HG02571 (cell line): Measurements from ENCODE around the gene TFAP2E.

Experiments
- ATAC-seq: cut with Tn5 transposase; IDR thresholded peaks from one replicate; pipeline ENCODE4 v1.9.1; 2021; ENCODE audit warnings: mild to moderate bottlenecking, moderate library complexity; ENCODE audit not compliant: unreplicated experiment

TFAP2E gene

DNA sequence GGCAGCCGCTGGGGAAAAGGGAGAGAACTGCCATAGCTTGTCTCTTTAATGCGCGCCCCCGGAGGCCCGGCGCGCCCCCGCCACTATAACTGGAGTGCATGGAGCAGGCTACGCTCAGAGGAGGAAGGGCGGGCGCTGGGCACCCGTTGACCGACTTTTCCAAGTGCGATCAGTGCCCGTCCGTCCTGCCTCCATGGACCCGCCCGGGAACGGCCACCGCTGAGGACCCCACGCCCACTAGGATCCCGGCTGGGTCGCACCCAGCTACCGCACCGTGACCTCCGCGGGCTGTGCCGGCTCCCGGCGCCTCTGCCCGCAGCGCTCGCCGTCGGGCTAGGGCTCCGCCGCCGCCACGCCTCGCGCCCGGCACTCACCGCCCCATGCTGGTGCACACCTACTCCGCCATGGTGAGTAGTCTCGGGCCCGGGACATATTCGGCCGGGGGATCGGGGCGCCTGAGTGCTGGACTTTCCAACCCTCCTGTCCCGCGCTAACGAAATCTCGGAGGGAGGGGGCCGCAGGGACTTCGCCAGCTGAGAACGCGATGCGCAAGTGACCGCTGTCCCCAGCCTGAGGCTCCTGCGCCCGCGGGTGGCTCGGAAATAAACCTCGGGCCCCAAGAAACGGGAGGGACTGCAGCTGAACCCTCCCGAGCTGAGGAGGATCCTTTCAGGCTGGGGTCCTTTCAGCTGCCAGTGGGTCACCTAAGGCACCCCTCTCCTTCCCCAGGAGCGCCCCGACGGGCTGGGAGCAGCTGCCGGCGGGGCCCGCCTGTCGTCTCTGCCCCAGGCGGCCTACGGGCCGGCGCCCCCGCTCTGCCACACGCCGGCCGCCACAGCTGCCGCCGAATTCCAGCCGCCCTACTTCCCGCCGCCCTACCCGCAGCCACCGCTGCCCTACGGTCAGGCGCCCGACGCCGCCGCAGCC lies at the start of gene TFAP2E:
Gene TFAP2E, plus strand, starts transcription at position 117 of the 927 bp plus-strand sequence. Its CDS starts 264 bp downstream, at position 381.
- ATAC-seq = no peak

DNA sequence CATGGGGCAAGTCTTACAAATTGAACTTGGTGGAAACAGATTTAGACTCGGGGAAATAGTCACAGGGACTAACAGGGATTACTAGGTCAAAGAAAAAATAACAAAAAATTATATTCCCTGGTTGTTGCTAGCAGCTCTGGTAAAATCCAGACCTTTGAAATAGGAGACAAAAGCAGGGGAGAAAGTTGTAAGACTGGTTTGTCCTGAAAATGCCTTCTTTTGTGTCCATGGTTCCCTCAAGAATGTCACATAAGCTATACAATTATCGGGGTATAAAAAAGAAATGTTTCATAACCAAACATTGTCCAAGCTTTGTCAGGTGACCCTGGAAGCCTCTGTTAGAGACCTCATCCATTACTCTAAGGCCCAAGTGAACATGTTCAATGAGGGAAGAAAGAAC lies 49.0 kb upstream of the TFAP2E start:
- no peak for ATAC-seq

DNA sequence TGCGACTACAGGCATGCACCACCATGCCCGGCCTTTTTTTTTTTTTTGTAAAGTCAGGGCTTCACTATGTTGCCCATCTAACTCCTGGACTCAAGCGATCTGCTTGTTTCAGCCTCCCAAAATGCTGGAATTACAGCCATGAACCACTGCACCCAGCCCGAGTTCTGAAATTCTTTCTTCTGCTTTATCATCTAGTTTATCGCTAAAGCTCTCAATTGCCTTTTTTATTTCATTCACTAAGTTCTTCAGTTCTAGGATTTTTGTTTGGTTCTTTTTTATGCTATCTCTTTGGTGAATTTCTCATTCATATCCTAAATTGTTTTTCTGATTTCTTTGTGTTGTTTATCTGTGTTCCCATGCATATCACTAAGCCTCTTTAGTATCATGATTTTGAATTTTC lies 42.9 kb upstream of the TFAP2E start:
- ATAC-seq = no peak

DNA sequence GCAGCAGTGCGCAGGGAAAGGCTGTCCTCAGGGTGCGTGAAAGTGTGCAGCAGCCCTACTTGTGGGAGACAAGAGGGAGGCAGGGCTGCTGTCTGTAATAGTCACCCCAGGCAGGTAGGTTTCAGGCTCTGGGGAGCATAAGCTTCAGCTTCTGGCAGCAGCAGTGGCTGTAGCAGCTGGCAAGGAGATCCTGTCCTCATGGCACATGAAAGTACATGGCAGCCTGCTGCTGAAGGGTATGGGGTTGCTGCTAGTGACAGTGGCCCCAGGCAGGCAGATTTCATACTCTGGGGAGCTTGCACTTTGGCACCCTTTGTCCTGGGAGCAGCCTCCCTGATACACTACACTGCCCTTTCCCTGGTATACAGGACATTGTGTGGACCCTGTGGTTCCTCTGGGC lies 42.2 kb upstream of the TFAP2E start:
- ATAC-seq = no peak

- ATAC-seq = no peak
Measured at GRCh38 chr1:35531368-35531767, 41.7 kb upstream of the TFAP2E start.

GRCh38 chr1:35532497-35533223 lies 40.5 kb upstream of the TFAP2E start:
- no peak for ATAC-seq

- no peak for ATAC-seq
Measured at GRCh38 chr1:35533586-35533985, 39.5 kb upstream of the TFAP2E start.

DNA sequence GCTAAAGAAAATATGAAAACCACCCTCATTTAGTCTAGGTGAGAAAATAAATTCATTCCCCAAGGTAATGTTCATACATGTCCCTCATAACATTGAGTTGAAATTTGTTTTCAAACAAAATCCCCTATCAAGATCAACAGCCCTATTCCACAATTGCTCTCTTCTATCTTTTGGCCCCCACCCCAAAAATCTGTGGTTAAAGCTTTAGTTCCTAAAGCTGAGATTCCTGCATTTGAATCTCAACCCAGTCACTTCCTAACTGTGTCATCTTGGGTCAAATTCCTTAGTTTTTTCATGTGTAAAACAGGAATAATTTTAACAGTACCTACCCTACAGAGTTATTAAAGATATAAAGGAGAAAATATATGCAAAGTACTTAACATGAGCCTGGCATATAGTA lies 37.9 kb upstream of the TFAP2E start:
- ATAC-seq = no peak

GRCh38 chr1:35536556-35537162 lies 36.5 kb upstream of the TFAP2E start:
- no peak for ATAC-seq

DNA sequence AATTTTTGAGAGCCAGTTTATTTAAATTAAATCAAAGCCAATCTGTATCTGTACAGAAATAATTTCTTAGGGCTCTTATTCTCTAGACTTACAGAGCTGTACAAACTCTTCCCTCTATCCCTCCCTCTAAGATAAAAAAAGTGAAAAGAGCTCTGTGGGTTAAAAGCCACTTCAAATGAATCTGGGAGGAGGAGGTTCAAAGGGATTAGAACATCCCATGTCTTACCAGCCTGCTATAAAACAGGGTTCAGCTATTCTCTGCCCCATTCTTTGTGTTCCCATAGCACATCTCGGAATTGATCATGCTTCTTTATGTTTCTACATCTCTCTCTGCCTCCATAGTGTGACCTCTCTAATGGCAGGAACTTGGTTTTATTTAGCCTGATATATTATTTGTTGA lies 35.3 kb upstream of the TFAP2E start:
- no peak for ATAC-seq

DNA sequence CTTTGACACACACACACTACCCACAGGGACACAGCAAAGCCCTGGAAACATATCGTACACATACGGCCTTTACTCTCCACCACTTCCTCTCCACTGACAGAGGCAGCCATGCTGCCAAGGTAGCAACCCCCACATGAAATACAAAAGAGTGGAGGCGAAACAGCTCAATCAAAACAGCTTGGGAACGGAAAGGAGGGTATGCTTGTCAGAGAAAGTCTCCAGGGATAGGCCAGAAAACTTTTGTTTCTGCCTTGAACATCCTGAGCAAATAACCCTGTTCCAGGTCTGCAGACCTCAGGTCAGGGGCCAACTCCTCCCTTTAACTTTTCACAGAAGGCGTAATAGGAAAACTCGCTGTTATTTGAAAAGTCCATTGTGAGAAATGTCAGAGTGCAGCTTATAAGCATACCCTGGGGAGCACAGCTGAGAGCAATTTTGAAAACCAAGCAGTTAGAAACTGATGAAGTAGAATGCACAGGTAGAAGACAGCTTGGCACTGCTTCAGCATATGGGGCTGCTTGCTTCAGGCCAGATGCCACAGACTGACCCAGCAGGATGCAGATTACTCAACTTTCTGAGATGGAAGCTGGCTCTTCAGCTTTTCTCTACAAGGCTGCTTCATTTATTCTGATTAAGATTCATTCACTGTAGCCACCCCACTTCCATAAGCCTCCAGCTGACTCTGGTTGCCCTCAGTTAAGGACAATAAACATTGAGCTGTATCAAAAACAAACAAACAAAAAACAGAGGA lies 33.9 kb upstream of the TFAP2E start:
- ATAC-seq = no peak

DNA sequence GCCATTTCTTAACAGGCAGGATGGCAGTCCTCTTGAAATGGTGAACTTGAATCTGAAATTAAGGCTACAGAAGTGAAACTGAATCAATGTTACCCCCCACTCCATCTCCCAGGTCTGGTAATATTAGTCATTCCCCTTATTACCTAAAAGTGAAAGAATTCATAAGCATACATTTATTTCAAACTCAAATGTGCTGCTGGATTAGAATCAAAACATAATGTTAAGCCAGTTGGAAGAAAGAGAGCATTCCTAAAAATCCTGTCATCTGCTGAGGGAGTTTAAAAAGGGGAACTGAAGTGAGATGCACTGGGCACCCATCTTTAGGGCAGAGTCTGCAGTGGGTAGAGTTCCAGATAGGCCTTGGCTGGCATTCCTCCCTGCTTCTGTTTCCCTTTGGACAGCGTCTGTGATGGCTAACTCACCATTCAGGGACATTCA lies 33.3 kb upstream of the TFAP2E start:
- ATAC-seq = no peak

GRCh38 chr1:35544976-35545375 lies 28.1 kb upstream of the TFAP2E start:
- no peak for ATAC-seq

DNA sequence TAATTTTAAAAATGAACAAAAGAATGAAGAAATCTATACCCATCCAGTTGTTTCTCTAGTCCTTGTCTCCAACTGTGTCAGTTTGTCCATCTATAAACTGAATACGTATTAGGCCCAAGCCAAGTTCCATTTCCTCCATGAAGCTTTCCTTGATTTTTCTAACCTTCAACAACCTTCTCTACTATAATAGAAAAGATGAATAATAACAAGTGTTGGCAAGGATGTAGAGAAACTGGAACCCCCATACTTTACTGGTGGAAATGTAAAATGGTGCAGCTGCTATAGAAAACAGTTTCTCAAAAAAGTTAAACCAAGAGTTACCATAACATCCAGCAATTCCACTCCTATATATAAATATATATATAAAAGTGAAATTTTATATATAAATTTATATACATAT lies 26.5 kb upstream of the TFAP2E start:
- ATAC-seq = no peak

DNA sequence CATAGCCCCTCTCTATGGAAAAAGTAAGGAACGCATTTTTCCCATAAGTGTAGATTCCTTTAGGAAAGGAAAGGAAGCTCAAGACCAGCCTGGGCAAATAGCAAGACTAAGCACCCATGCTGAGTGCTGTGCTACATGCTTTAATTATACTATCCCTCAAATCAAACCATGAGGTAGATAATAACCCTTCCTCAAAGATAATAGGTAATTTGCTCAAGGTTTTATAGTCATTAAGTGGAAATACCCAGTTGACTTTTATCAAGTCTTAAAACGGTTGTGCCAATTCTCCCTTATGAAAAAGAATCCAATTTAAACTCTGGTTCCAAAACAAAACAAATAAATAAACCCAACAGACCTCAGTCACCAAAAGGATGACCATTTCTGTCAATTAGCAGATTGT lies 19.3 kb upstream of the TFAP2E start:
- no peak for ATAC-seq

DNA sequence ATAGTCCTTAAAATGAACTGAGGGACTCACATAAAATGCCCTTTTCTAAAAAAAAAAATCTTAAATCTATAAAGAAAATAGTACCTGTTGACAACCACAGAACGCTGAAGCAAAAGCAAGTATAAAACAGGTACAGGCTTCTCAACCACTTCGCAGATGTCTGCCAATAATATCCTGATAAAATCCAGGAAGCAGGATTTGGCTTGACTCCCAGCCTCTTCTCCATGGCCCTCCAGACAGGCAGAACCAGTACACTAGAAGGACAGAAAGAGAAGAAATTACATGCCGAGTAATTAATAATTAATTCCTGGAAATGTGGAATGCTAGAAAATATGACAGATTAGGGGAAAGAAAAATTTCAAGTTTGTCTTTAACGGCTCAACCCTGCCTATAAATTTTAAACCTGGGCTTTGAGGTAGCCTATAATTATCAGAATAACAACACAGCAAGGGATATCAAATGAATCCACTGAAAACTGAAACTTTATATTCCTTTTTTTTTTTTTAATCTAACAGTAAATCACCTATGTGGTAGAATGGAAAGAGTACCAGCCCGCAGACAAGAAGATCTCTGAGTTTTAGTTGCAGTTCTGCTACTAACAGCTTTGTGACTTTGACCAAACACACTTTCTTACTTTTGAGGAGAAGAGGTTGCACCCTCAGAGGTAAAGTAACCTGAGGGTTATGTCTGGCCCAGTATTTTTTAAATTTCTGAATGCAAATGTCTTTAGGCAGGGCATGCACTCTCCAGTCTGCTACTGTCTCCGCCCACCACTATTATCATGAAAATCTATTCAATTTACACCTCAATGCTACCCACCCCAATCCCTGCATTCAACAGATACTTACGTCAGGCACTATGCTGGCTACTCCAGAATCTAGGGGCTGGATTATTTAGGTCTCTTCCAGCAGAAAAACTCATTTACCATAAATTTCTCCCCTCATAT lies 18.6 kb upstream of the TFAP2E start:
- no peak for ATAC-seq

DNA sequence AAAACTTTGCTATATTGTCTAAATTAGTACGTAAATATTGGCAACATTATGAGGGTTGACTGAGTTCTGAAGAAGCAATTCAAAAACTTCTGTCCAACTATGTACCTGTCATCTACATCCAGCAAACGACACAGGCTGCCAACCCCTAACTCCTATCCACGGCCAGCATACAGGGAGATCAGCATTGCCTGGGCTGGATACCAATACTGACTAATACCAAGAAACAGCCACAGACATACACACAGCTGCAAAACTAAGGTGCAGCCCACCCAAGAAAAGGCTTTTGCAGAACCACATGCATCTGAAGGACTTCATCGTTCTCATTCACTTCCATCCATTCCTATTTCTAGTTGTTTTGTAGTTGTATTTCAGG lies 17.9 kb upstream of the TFAP2E start:
- no peak for ATAC-seq

DNA sequence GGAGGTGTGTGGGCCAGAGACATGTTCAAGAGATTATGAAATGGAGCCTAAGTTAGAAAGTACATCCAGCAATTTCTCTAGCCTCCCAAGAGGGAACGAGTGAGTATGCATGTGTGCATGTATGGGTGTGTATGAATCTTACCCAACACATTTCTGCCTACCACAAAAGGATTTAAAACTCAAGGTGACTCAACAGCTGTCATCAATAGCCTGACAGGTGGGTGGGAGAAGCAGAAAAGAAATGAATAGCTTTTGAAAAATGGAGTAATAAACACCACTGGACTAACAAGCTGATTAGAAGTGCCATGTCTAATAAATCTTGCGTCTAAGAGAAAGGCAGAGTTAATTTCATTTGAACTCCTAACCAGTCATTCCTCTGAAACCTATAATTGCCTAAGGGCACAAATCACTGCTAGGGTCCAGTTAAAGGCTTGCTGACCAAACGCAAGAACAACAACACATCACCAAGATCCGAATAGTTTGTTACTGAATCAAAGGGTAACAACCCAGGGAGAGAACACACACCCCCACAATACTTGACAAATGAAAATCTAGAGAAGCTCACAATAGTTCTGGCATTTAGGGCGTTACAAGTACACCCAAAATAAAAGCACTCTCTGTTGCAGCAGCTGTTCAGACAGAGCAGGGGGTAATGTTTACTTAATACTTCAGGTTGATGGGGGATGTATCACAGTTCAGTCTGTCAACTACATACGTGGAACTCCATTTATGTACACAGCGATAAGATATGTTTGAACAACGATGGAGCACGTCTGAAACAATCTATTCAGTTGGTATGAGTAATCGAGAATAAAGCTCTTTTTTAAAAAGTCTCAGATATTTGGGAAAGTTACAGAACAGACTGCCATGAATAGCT lies 17.3 kb upstream of the TFAP2E start:
- no peak for ATAC-seq
